Neural cell (in vitro differentiated cells): ENCODE results near the gene ACTN1. TPM values are rescaled to one million over a fixed set of nuclear protein-coding genes. Genes with fewer than 3 reads are reported as not detected.

ENCODE experiments used
- H2AFZ ChIP-seq: fragments of 200-600, 300-800 bp; sonication (generic), shearing (Covaris generic); 2 replicates; pipeline ENCODE4 v1.6.0; 2014; ENCODE audit warnings: low read depth, mild to moderate bottlenecking, antibody characterized with exemption, low read length, moderate library complexity
- H3F3A ChIP-seq: fragments of 200-600 bp; shearing (Covaris generic); 2 replicates; pipeline ENCODE4 v1.6.1; 2016; ENCODE audit warnings: mild to moderate bottlenecking, moderate library complexity, mixed read lengths, antibody characterized with exemption, low read length; ENCODE audit not compliant: insufficient read depth, poor library complexity, severe bottlenecking
- H3K27ac ChIP-seq: fragments of 200-600, 300-800 bp; sonication (generic), shearing (Covaris generic); 2 replicates; pipeline ENCODE4 v1.5.1; 2014; ENCODE audit warnings: mild to moderate bottlenecking, low read length, moderate library complexity
- H3K27me3 ChIP-seq: fragments of 300-800, 200-600 bp; sonication (generic), shearing (Covaris generic); 2 replicates; pipeline ENCODE4 v1.6.0; 2014; ENCODE audit warnings: mild to moderate bottlenecking, low read depth, low read length, moderate library complexity; ENCODE audit not compliant: insufficient read depth
- H3K36me3 ChIP-seq: fragments of 300-800, 200-600 bp; sonication (generic), shearing (Covaris generic); 2 replicates; pipeline ENCODE4 v1.5.1; 2014; ENCODE audit warnings: mild to moderate bottlenecking, antibody characterized with exemption, low read length, moderate library complexity; ENCODE audit not compliant: insufficient read depth
- H3K4me2 ChIP-seq: fragments of 300-800, 200-600 bp; sonication (generic), shearing (Covaris generic); 2 replicates; pipeline ENCODE4 v1.6.0; 2014; ENCODE audit warnings: mild to moderate bottlenecking, low read length
- H3K4me3 ChIP-seq: fragments of 300-800, 200-600 bp; sonication (generic), shearing (Covaris generic); 2 replicates; pipeline ENCODE4 v1.5.1; 2014; ENCODE audit warnings: mild to moderate bottlenecking, low read length, moderate library complexity
- H3K79me2 ChIP-seq: fragments of 200-600 bp; shearing (Covaris generic); replicated peaks from 2 replicates; pipeline ENCODE4 v1.6.0; 2014; ENCODE audit warnings: mild to moderate bottlenecking, low read length, moderate library complexity; ENCODE audit not compliant: insufficient read depth
- H3K9ac ChIP-seq: fragments of 300-800, 200-600 bp; sonication (generic), shearing (Covaris generic); 2 replicates; pipeline ENCODE4 v1.6.1; 2016; ENCODE audit warnings: mild to moderate bottlenecking, low read length, mixed read lengths
- H3K9me2 ChIP-seq: fragments of 200-600 bp; shearing (Covaris generic); 2 replicates; pipeline ENCODE4 v1.6.1; 2016; ENCODE audit warnings: mild to moderate bottlenecking, low read length, mixed read lengths; ENCODE audit not compliant: insufficient read depth
- H3K9me3 ChIP-seq: fragments of 200-600, 300-800 bp; sonication (generic), shearing (Covaris generic); 2 replicates; pipeline ENCODE4 v1.6.1; 2016; ENCODE audit warnings: mild to moderate bottlenecking, mixed run types, low read length, moderate library complexity, mixed read lengths
- H4K20me1 ChIP-seq: fragments of 200-600 bp; shearing (Covaris generic); 2 replicates; pipeline ENCODE4 v1.6.1; 2016; ENCODE audit warnings: mild to moderate bottlenecking, mixed run types; ENCODE audit not compliant: insufficient read depth
- CTCF ChIP-seq: fragments of 450-650 bp; IDR thresholded peaks from 2 replicates; pipeline ENCODE4 v1.5.1; 2014; ENCODE audit warnings: antibody characterized with exemption, mild to moderate bottlenecking, moderate library complexity; ENCODE audit not compliant: poor library complexity, severe bottlenecking
- EP300 ChIP-seq: fragments of 450-650 bp; conservative IDR thresholded peaks from 2 replicates; pipeline ENCODE4 v1.6.1; 2014; ENCODE audit warnings: antibody characterized with exemption, mild to moderate bottlenecking, moderate library complexity; ENCODE audit not compliant: poor library complexity, severe bottlenecking
- EZH2 ChIP-seq: fragments of 200-600, 300-800 bp; shearing (Covaris generic), sonication (generic); IDR thresholded peaks from 2 replicates; pipeline ENCODE4 v1.6.1; 2014; ENCODE audit warnings: antibody characterized with exemption, low read length, borderline replicate concordance, mild to moderate bottlenecking; ENCODE audit not compliant: insufficient read depth, poor library complexity, severe bottlenecking
- MXI1 ChIP-seq: fragments of 450-650 bp; conservative IDR thresholded peaks from 2 replicates; pipeline ENCODE4 v1.6.1; 2014; ENCODE audit warnings: antibody characterized with exemption, mild to moderate bottlenecking; ENCODE audit not compliant: poor library complexity, severe bottlenecking
- POLR2AphosphoS5 ChIP-seq: IDR thresholded peaks from 2 replicates; pipeline ENCODE4 v1.6.1; 2012
- RAD21 ChIP-seq: fragments of 450-650 bp; conservative IDR thresholded peaks from 2 replicates; pipeline ENCODE4 v1.6.1; 2014; ENCODE audit warnings: antibody characterized with exemption, mild to moderate bottlenecking, moderate library complexity
- REST ChIP-seq: IDR thresholded peaks from 2 replicates; pipeline ENCODE4 v1.6.1; 2012; ENCODE audit warnings: borderline replicate concordance
- SMC3 ChIP-seq: fragments of 450-650 bp; conservative IDR thresholded peaks from 2 replicates; pipeline ENCODE4 v1.6.1; 2014; ENCODE audit warnings: antibody characterized with exemption, mild to moderate bottlenecking, moderate library complexity; ENCODE audit not compliant: poor library complexity
- TAF1 ChIP-seq: IDR thresholded peaks from 2 replicates; pipeline ENCODE4 v1.6.1; 2012; ENCODE audit warnings: low read depth
- polyA plus RNA-seq: library from polyadenylated mRNA; depleted of rRNA; stranded (reverse); fragments of >200 nt; gene quantifications from 2 replicates; pipeline ENCODE4 v1.2.3, GENCODE V29; 2014

The ACTN1 gene
- polyA plus RNA-seq, 1 donor from 2014 or later, result 10.8 TPM

- no peaks in the 10 kb centered on the region for H3K79me2 ChIP-seq
- no peaks in the 10 kb centered on the region for H3K36me3 ChIP-seq
- no peaks in the 10 kb centered on the region for H3K9me2 ChIP-seq
- no peak overlapping the region for H3K4me3 ChIP-seq
- H3K9me3 ChIP-seq, result no peaks in the 10 kb centered on the region
- no peaks in the 10 kb centered on the region for H4K20me1 ChIP-seq
- TF ChIP-seq EP300 (no peak), MXI1 (no peak), CTCF (no peak), EZH2 (no peak), TAF1 (no peak), POLR2AphosphoS5 (no peak), SMC3 (no peak), RAD21 (no peak), REST (no peak)
- H3K9ac ChIP-seq, result no peak overlapping the region
- H3K4me2 ChIP-seq, result no peak overlapping the region
- H2AFZ ChIP-seq, result no peak overlapping the region
- H3K27me3 ChIP-seq, result no peaks in the 10 kb centered on the region
- no peak overlapping the region for H3K27ac ChIP-seq
- no peaks in the 10 kb centered on the region for H3F3A ChIP-seq
Observed at GRCh38 chr14:68879321-68879781, 99.8 kb downstream of the ACTN1 start.

- no peak overlapping the region for H3K9ac ChIP-seq
- no peaks in the 10 kb centered on the region for H3K36me3 ChIP-seq
- no peak overlapping the region for H3K4me2 ChIP-seq
- TF ChIP-seq POLR2AphosphoS5 (no peak), EZH2 (no peak), SMC3 (no peak), TAF1 (no peak), MXI1 (no peak), EP300 (no peak), RAD21 (no peak), REST (no peak), CTCF (no peak)
- no peak overlapping the region for H2AFZ ChIP-seq
- H3K27ac ChIP-seq, result no peak overlapping the region
- no peaks in the 10 kb centered on the region for H4K20me1 ChIP-seq
- H3K9me3 ChIP-seq, result no peaks in the 10 kb centered on the region
- H3F3A ChIP-seq, result no peaks in the 10 kb centered on the region
- no peaks in the 10 kb centered on the region for H3K79me2 ChIP-seq
- no peak overlapping the region for H3K4me3 ChIP-seq
- H3K27me3 ChIP-seq, result no peaks in the 10 kb centered on the region
- no peaks in the 10 kb centered on the region for H3K9me2 ChIP-seq
Observed at GRCh38 chr14:68878908-68879307, 100.2 kb downstream of the ACTN1 start.
